Measurements from ENCODE around the gene FBXL7.

DNA sequence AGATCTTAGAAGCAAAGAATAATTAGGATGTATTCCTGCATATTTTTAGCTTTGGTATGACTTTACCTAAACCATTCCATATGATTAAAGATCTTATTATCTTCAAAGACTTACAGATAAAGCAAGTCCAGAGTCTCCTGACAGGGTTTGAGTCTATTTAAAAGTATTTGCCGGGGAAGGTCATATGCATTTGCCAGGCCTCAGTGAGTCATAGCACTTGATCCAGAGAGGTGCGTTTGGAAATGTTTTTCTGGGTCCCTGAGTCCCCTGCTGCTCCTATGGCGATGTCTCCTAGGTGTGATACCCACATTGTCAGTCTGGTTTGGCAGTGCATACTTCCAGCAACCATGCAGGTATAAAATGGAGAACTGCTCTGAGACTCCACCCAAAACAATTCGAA, 217.0 kb downstream of the FBXL7 start:
- TF ChIP-seq, protein P1, sequence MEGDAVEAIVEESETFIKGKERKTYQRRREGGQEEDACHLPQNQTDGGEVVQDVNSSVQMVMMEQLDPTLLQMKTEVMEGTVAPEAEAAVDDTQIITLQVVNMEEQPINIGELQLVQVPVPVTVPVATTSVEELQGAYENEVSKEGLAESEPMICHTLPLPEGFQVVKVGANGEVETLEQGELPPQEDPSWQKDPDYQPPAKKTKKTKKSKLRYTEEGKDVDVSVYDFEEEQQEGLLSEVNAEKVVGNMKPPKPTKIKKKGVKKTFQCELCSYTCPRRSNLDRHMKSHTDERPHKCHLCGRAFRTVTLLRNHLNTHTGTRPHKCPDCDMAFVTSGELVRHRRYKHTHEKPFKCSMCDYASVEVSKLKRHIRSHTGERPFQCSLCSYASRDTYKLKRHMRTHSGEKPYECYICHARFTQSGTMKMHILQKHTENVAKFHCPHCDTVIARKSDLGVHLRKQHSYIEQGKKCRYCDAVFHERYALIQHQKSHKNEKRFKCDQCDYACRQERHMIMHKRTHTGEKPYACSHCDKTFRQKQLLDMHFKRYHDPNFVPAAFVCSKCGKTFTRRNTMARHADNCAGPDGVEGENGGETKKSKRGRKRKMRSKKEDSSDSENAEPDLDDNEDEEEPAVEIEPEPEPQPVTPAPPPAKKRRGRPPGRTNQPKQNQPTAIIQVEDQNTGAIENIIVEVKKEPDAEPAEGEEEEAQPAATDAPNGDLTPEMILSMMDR (IDR thresholded peaks at IDR 0.05; ENCODE audit: low read depth, low read length): no peak
- no peak for TF ChIP-seq EZH2phosphoT487 (IDR thresholded peaks at IDR 0.05; ENCODE audit: low read depth)

All from OCI-LY3 (cell line).